Osteocyte (in vitro differentiated cells): ENCODE results near the gene PRSS38. TPM values are rescaled to one million over a fixed set of nuclear protein-coding genes. Genes with fewer than 3 reads are reported as not detected.

ENCODE experiments used
- DNase-seq: peaks from one replicate; pipeline ENCODE4 v3.0.0; 2021; ENCODE audit warnings: mixed read lengths; ENCODE audit not compliant: unreplicated experiment; ENCODE audit errors: extremely low spot score
- H3K27ac Mint-ChIP-seq: one replicate; pipeline ENCODE4 v1.8.0; 2021; ENCODE audit warnings: mild to moderate bottlenecking, mixed read lengths; ENCODE audit not compliant: unreplicated experiment
- H3K27me3 Mint-ChIP-seq: one replicate; pipeline ENCODE4 v1.8.0; 2021; ENCODE audit warnings: mixed read lengths; ENCODE audit not compliant: unreplicated experiment
- H3K36me3 Mint-ChIP-seq: one replicate; pipeline ENCODE4 v1.8.0; 2021; ENCODE audit warnings: mixed read lengths; ENCODE audit not compliant: unreplicated experiment
- H3K4me1 Mint-ChIP-seq: one replicate; pipeline ENCODE4 v1.8.0; 2021; ENCODE audit warnings: mixed read lengths; ENCODE audit not compliant: unreplicated experiment
- H3K4me3 Mint-ChIP-seq: one replicate; pipeline ENCODE4 v1.8.0; 2021; ENCODE audit warnings: mild to moderate bottlenecking, moderate library complexity, mixed read lengths; ENCODE audit not compliant: unreplicated experiment
- H3K9me3 Mint-ChIP-seq: one replicate; pipeline ENCODE4 v1.8.0; 2021; ENCODE audit warnings: mixed read lengths; ENCODE audit not compliant: unreplicated experiment
- long read RNA-seq: library from polyadenylated mRNA; unstranded; transcript quantifications from one replicate; pipeline ENCODE4 v2.0.0, GENCODE V29; 2021
- total RNA-seq: library from RNA; stranded (reverse); gene quantifications from 2 replicates; pipeline ENCODE4 v1.2.1, GENCODE V29; 2021
- TF ChIP-seq, protein P1 (sequence below): fragments of 200-600 bp; sonication (generic); IDR thresholded peaks from 2 replicates; pipeline ENCODE4 v1.5.0; 2021; ENCODE audit warnings: antibody characterized with exemption, mild to moderate bottlenecking, moderate library complexity

Gene PRSS38
- total RNA-seq: not detected in 2 replicates
- long read RNA-seq: 0 reads

- Mint-ChIP-seq H3K4me1 (no peaks in the 10 kb centered on the region), H3K9me3 (peaks cover 9% of the 10 kb centered on the region), H3K4me3 (no peak within 1 kb of the TSS), H3K36me3 (no peaks in the 10 kb centered on the region), H3K27ac (no peak within 1 kb of the TSS), H3K27me3 (peaks cover 31% of the 10 kb centered on the region)
- TF ChIP-seq, protein P1, sequence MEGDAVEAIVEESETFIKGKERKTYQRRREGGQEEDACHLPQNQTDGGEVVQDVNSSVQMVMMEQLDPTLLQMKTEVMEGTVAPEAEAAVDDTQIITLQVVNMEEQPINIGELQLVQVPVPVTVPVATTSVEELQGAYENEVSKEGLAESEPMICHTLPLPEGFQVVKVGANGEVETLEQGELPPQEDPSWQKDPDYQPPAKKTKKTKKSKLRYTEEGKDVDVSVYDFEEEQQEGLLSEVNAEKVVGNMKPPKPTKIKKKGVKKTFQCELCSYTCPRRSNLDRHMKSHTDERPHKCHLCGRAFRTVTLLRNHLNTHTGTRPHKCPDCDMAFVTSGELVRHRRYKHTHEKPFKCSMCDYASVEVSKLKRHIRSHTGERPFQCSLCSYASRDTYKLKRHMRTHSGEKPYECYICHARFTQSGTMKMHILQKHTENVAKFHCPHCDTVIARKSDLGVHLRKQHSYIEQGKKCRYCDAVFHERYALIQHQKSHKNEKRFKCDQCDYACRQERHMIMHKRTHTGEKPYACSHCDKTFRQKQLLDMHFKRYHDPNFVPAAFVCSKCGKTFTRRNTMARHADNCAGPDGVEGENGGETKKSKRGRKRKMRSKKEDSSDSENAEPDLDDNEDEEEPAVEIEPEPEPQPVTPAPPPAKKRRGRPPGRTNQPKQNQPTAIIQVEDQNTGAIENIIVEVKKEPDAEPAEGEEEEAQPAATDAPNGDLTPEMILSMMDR: no peak
- DNase-seq: no peak
Observed at GRCh38 chr1:227815468-227816409, at the start of gene PRSS38. TSS of gene PRSS38 (plus strand) at chr1:227815675. CDS start at chr1:227815717, 42 bp downstream.

DNA sequence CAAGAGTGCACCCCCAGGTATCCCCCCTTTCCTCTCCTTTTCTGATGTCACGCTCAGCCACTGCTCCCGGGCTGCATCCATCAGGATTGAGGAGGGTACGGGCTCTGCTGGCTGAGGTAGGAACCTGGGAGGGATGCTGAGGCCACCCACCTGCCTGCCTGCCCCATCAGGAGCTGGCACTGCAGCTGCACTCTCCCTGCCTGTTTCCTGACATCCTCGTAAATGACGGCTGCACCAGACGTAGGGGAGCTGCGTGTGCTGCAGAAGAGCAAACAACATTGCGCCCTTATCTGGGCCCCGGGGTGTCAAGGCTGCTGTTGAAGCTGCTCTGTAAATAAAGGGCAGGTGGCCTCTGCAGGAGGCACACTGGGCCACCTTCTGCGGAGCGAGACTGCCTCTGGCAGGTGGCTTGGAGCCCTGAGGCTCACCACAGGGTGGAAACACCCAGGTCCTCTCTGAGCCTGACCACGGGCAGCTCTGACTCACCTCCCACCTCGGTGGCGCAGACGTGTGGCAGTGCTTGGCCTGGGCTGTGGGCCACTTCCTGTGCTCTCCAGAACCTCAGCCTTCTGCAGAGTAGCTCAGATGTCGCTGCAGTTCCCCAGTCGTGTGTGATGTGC is 49.4 kb upstream of the PRSS38 start:
- Mint-ChIP-seq H3K36me3 (peaks cover 42% of the 10 kb centered on the region), H3K4me3 (no peak overlapping the region), H3K9me3 (no peaks in the 10 kb centered on the region), H3K27me3 (no peaks in the 10 kb centered on the region), H3K4me1 (peaks cover 29% of the 10 kb centered on the region), H3K27ac (no peak overlapping the region)
- DNase-seq: no peak
- TF ChIP-seq, protein P1: no peak

- Mint-ChIP-seq H3K9me3 (no peaks in the 10 kb centered on the region), H3K27ac (no peak overlapping the region), H3K36me3 (peaks cover 39% of the 10 kb centered on the region), H3K4me1 (peaks cover 29% of the 10 kb centered on the region), H3K27me3 (no peaks in the 10 kb centered on the region), H3K4me3 (no peak overlapping the region)
- DNase-seq: no peak
- TF ChIP-seq, protein P1: no peak
Observed at GRCh38 chr1:227766653-227767277, 48.7 kb upstream of the PRSS38 start.

DNA sequence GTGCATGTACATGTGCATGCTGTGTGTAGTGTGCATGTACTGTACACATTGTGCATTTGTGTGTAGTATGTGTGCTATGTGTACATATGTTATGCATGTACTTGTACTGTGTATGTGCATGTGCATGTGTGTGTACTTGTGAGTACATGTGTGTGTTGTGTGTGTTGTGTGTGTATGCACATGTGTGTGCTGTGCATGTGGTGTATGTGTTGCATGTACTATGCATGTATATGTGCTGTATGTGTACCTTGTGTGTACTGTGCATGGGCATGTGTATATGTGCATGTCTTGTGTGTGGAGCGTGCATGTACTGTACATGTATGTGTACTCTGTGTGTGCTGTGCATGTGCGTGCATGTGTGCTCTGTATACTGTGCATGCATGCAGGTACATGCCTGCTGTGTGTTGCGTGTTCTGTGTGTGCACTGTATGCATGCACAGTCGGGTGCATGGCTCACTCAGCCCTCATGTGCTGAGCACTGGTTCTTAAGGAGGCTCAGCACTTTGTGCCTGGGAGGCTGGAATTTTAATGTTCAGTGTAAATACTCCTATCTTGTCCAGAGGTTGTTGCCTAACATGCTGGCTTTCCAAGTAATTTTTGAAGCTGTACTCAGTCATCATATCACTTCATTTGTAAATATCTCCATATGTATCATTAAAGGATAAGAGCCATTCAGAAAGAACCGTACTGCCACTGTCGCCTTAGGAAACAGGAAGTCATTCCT is 47.9 kb upstream of the PRSS38 start:
- Mint-ChIP-seq H3K27ac (no peak overlapping the region), H3K36me3 (peaks cover 39% of the 10 kb centered on the region), H3K27me3 (no peaks in the 10 kb centered on the region), H3K9me3 (no peaks in the 10 kb centered on the region), H3K4me1 (peaks cover 26% of the 10 kb centered on the region), H3K4me3 (no peak overlapping the region)
- TF ChIP-seq, protein P1: no peak
- DNase-seq: no peak
